NCI-H2196 treated with DMSO at 0.1 percent for 48 hours (cell line): ENCODE measurements around the gene CENPM.

Source experiments
- DNase-seq: peaks from one replicate; lab custom pipeline; 2025; ENCODE audit not compliant: unreplicated experiment; lab: John Stamatoyannopoulos, UW

CENPM gene

DNA sequence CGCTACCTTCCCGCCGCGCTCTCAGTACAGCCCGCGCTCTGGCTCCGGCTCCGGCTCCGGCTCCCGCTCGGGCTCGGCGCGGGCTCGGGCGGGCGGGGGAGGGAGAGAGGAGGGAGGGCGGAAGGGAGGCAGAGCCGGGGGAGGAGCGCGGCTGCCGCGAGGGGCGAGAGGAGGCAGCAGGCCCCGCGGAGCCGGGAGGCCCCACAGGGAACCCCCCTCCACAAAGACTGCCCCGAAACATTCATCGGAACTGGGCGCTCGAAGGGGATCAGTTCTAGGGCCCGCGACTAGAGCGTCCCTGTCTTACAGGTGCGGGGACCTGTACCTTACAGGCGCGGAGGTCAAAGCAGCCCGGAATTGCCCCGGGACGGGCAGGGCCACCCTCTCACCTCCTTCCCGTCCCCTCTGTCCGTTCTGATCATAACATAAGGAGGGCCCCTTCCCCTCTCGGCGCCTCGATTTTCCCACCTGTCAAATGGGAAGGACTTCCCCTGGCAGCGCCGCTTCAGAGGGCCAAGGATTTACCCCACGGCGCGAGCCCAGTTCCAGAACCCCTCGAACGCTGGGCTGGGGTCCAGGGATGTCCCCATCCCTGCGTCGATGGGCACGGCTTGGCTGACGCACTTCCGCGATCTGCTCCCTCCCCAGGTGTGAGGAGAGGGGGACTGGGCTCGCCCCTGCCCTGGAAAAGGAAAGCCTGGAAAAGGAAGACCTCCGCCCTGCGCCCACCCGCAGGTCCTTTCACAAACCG lies 31.7 kb downstream of the CENPM start, which contains the start of gene SHISA8:
Gene SHISA8 (minus strand): TSS at position 40 of the 751 bp plus-strand sequence. CDS start 407 bp downstream, outside the sequence.
- DNase-seq: no peak

GRCh38 chr22:41914611-41915034 lies 32.3 kb downstream of the CENPM start:
- no peak for DNase-seq

- DNase-seq: no peak
These were observed 33.0 kb downstream of the CENPM start for GRCh38 chr22:41913842-41914534.

GRCh38 chr22:41913040-41913719 lies 33.8 kb downstream of the CENPM start:
- DNase-seq: no peak

DNA sequence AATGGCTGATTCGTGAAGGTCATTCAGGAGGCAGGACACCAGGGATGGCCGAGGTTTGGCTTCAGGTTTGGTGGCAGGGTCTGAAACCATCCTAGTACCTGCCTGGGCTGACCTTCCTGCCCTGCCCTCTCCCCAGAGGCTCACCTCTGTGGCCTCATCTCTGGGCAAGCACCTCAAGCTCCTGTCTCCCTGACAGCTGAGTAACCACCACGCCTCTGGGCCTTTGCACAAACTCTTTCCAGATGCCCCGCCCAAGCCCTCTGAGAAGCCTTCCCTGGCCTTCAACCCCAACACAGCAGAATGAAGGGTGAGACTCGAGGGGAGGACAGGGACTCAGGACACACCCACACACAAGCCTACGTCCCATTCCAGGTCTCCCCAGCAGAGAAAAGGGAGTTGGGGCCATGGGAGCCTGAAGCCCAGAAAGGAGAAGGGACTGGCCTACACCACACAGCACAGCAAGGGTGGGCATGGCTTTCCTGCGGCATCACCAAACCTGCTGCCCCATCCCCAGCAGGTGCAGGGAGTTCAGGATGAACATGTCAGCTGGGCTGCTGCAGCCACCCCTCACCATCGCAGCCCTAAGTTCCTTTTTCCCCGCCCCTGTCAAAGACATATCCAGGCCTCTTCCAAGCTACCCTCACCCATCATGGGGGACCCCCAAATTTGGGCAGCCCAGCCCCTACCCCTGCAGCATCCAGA lies 34.5 kb downstream of the CENPM start:
- no peak for DNase-seq

GRCh38 chr22:41911001-41911611 lies 35.8 kb downstream of the CENPM start:
- no peak for DNase-seq

DNA sequence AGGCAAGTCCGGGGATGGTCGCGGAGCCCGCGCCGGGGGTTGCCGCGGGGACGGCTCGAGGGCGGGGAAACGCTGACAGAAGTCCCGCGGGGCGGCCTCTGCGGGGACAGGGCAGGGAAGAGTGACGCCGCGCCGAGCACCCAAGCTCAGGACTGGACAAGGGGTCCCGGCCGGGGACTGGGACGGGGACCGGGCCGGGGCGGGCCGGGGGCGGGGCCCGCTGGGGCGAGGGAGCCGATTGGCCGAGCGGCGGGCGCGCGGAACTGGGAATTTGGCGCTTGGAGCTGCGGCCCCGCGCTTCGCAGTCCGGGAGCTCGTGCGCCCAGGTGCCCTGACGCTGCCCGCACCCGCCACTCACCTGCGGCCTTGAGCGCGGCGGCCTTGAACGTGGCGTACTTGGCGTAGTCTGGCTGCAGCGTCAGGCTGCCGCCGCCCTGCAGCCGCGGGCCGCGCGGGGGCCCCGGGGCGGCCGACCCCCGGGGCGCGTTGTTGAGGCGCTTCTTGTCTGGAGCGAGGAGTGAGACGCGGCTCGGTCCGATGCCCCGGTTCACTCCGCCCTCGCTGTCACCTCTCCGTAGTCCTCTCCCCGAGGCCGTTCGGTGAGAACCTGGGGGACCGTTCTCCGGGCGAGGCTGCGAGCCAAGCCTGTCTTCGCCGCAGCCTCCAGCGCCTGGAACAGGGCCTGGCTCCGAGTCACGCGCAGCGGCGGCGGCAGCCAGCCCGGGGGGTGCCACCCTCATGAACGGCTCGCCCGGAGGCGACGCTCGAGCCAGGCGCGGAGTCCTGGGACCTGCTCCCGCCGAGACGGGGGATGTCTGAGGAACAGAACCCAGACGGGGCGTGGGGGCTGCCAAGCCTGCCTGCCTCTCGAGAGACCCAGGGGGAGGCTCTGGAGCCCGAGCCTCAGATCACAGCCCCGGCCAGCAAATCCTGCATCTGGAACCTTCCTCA lies 36.6 kb downstream of the CENPM start:
- no peak for DNase-seq

- no peak for DNase-seq
These were observed 37.5 kb downstream of the CENPM start for GRCh38 chr22:41909310-41910049.

GRCh38 chr22:41908411-41909309 lies 38.3 kb downstream of the CENPM start:
- DNase-seq: no peak

DNA sequence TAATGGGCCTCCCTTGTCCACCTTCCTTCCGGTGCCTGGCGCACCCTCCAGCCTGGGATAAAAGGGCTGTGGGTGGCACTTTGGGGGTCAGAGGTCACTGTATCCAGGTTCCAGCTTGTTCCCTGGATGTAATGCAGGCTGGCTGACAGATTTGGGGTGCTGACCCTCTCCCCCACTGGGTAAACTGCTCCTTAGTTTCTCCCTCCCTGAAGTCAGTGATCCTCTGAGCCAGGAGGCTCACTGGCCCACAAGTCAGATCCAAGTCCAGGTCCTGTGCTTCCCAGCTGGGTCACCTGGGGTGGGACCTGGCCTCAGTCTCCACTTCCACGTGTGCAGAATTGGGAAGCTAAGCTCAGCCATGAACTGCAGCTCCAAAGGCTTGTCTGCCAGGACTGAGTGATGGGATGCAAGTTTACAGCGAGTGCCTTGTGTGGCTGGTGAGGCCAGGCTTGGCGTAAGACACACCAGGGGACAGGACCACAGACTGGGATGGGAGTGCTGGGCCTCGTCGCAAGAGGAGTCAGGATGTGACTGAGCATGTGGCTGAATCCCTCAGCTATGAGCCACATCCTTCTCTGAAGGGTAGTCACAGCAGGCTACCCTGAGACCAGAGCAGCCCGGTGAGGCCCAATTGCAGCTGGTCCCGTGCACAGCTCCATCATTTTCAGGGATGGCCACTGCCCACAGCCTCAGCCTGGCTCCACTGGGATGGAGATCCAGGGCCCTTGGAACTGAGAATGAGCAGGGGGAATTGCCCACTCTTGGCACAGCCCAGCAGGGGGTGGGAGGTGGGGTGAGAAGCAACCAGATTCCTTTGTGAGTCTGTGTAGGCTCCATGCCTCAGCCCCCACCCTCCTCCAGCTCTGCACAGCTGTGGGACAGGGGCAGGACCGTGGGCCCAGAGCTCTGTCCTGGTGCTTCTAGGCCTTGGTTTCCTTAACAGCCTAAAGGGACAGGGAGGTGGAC lies 39.2 kb downstream of the CENPM start:
- no peak for DNase-seq

DNA sequence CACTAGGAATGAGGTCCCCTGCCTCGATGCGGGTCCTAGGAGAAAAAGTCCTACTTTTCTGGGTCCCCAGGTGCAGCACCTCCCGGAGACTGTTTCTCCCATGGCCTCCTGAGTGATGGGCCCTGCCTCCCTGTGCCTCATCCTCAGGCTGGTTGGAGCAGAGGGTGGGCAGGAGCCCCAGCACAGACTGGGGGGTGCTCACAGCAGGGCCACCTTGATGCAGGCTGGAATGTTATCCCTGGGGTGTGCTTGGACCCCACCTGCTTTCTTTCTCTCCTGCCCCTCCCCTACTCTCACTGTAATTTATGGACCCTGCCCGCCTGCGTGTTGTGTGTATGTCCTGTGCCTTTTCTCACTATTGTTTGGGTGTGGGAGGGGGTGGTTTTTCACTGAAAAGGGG lies 40.1 kb downstream of the CENPM start:
- no peak for DNase-seq

DNA sequence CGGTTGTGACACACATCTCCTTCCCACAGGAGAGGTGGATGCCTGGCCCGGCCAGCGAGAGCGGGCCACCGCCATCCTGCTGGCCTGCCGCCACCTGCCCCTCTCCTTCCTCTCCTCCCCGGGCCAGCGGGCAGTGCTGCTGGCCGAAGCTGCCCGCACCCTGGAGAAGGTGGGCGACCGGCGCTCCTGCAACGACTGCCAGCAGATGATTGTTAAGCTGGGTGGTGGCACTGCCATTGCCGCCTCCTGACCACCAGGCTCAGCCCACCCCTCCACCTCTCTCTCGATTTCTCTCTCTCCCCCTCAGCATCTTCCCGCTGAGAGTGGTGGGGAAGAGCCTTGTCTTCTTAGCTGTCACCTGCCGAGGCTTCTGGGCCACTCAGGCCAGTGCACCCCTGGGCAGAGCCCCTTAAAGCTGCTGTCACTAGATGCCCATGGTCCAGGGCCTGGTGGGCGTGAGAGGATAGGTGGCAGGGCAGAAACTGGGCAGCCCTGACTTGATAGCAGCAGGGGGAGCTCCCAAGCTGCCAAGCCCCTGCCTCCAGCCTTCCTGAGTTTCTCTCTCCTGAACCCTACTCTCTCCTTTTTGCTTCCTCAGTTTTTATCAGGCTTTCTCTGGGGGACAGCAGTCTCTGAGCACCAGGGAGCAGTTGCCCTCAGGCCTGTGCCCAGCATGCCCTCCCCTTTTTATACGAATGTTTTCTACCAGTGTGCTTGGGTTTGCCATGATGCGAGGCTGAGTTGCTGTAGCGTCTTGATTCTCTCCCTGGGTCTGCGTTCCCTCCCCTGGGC lies 41.3 kb downstream of the CENPM start:
- no peak for DNase-seq

DNA sequence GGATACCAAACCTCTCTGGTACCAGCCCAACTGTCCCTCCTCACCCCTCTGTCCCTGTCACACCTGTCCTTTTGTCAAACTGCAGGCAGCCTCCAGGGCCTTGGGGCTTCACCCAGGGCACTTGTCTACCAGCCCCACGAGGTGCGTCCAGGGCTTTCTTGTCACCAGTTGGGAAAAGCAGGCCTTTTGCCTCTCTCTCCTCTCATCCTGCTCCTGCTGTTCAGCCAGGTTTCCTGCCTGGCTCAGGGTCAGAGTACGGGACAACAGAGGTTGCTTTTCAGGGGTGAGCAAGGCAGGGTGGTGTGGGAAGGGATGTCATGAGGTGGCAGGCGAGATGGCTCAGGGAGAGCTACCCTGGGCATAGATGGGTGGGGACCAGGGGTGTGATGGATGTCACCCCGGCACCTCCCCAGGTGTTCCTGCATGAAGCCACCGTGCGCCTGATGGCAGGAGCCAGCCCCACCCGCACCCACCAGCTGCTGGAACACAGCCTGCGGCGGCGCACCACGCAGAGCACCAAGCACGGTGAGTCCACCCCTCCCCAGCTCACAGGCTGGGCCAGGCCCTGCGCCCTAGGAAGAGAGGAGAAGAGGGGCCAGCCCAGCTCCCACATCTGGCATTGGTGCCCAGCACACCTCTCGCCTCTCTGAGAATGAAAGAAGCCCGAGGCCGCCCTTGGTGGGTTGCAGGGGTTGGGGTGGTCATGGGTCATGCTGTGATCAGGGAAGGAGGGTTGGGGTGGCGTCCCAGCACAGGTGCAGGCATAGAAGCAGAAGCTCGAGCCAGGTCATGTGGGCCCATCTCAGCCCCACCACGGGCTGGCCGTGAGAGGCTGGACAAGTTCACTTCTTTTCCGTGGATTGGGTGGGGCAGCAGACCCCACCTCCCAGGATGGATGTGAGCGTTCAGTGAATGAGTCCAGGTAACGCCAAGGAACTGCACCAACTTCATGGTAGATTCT lies 42.2 kb downstream of the CENPM start:
- DNase-seq: no peak

- peak; percentile 91 for DNase-seq
These were observed 44.0 kb downstream of the CENPM start for GRCh38 chr22:41902932-41903421.

GRCh38 chr22:41902016-41902415 lies 44.9 kb downstream of the CENPM start:
- DNase-seq: no peak
